GM13977 (cell line): ENCODE results near the gene OTOF.

Experiments used
- DNase-seq: peaks from one replicate; pipeline ENCODE4 v3.0.0; 2012; ENCODE audit warnings: low spot score
- CTCF ChIP-seq: IDR thresholded peaks from 2 replicates; pipeline ENCODE4 v1.5.1; 2012; ENCODE audit warnings: mild to moderate bottlenecking, control low read depth; ENCODE audit not compliant: insufficient read depth; ENCODE audit errors: extremely low read depth, missing control alignments
- in situ Hi-C: fragments of 300-500 bp; cut with MboI; formaldehyde crosslinking; loops from one replicate; pipeline ENCODE4 v1.12.0; 2022; ENCODE audit warnings: low sequenced_read_pairs, low pct_unique_long_range_greater_than_20kb, mixed read lengths, inconsistent platforms; ENCODE audit not compliant: unreplicated experiment

The OTOF gene

DNA sequence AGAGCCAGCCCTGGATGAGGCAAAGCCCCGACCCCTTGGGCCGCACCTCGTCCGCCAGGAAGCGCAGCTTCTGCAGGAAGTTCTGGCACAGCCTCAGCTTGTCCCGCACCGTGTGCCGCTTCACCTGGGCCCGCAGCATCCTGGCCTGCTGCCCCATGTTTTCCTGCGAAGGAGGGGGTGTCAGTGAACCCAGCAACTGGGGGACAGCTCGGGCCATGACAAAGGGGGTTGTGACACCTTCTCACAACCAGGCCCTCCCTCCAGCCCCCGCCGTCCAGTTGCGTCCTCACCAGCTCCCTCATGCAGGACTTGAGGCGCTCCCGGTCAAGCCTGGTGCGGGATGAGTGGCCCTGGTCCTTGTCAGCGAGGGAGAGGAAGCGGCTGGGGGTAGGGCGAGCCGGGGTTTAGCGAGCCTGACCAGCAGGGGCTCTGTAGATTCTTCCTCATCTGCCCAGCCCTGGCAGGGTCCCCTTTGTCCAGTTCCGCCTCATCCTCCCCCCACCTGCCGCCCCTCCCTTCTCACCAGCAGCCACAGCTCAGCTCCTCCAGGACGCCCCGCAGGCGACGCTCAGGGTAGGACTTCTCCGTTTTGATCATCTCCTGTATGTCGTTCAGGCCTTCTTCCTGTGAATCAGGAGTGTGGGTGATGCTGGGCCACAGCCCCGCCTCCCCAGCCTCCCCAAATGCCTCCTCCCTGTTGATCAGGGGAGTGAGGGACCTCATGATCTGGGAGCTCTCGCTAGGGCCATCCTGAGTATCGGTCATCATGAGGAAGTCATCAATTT, 606 bp downstream of the OTOF start:
- TF ChIP-seq CTCF = no peak
- in situ Hi-C loops = no loop called here
- no peak for DNase-seq

GRCh38 chr2:26475832-26476501, 2.0 kb downstream of the OTOF start:
- no peak for TF ChIP-seq CTCF
- DNase-seq = no peak
- in situ Hi-C loops = no loop called here

- in situ Hi-C loops = no loop called here
- no peak for DNase-seq
- TF ChIP-seq CTCF = no peak
Observed at GRCh38 chr2:26475037-26475436, 2.9 kb downstream of the OTOF start.

DNA sequence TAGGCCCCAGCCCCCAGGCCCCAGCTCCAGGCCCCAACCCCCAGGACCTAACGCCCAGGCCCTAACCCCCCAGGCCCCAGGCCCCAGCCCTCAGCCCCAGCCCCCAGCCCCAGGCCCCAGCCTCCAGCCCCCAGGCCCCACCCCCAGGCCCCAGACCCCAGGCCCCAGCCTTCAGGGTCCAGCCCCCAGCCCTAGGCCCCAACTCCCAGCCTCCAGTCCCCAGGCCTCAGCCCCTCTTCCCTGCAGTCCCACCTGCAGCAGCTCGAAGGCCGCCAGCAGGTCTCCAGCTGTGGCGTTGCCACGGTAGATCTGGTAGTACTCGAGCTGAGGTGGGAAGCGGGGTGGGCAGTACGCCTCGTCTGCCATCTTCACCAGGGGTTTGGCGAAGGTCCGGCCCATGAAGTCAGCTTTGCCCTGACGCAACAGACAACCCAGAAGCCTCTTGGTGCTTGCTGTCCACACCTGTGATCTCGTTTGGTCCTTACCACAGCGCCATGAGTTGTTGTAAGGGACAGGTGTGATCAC, 3.6 kb downstream of the OTOF start:
- no peak for DNase-seq
- in situ Hi-C loops = loop anchor here (25.0 kb wide), 1 partner anchor 512 kb away; no protein-coding TSS in a partner anchor
- no peak for TF ChIP-seq CTCF

- no peak for DNase-seq
- in situ Hi-C loops = loop anchor here (25.0 kb wide), 1 partner anchor 511 kb away; no protein-coding TSS in a partner anchor
- no peak for TF ChIP-seq CTCF
Observed at GRCh38 chr2:26473796-26474195, 4.1 kb downstream of the OTOF start.

- in situ Hi-C loops = loop anchor here (25.0 kb wide), 1 partner anchor 511 kb away; no protein-coding TSS in a partner anchor
- no peak for DNase-seq
- no peak for TF ChIP-seq CTCF
Observed at GRCh38 chr2:26472821-26473655, 4.9 kb downstream of the OTOF start.
